Activated CD8-positive, alpha-beta T cell treated with anti-CD3 and anti-CD28 coated beads for 36 hours (primary cell): ENCODE measurements around the gene UBE2J1. TPM values are rescaled to one million over a fixed set of nuclear protein-coding genes. Genes with fewer than 3 reads are reported as not detected.

Experiments
- ATAC-seq: fragments of 200-7000 bp; cut with Tn5 transposase; one replicate; pipeline ENCODE4 v1.10.0; 2021; ENCODE audit warnings: mild to moderate bottlenecking, moderate library complexity
- CTCF ChIA-PET: fragments of 350-600 bp; sonication (Branson Sonifier 250); formaldehyde crosslinking; loops from one replicate; lab custom pipeline; 2021; ENCODE audit warnings: antibody characterized with exemption; lab: Charles Lee
- POLR2A ChIA-PET: fragments of 350-600 bp; sonication (Branson Sonifier 250); formaldehyde crosslinking; loops from one replicate; lab custom pipeline; 2021; ENCODE audit warnings: antibody characterized with exemption; lab: Charles Lee
- DNase-seq: peaks from one replicate; pipeline ENCODE4 v3.0.0-alpha.2; 2020
- H3K27ac Mint-ChIP-seq: one replicate; pipeline ENCODE4 v1.8.0; 2021; ENCODE audit warnings: mild to moderate bottlenecking, mixed read lengths
- H3K27me3 Mint-ChIP-seq: one replicate; pipeline ENCODE4 v1.8.0; 2021; ENCODE audit warnings: mixed read lengths
- H3K36me3 Mint-ChIP-seq: one replicate; pipeline ENCODE4 v1.8.0; 2021; ENCODE audit warnings: low read depth, mixed read lengths
- H3K4me1 Mint-ChIP-seq: one replicate; pipeline ENCODE4 v1.8.0; 2021; ENCODE audit warnings: low read depth, mixed read lengths
- H3K4me3 Mint-ChIP-seq: one replicate; pipeline ENCODE4 v1.8.0; 2021; ENCODE audit warnings: mild to moderate bottlenecking, moderate library complexity, mixed read lengths
- H3K9me3 Mint-ChIP-seq: one replicate; pipeline ENCODE4 v1.8.0; 2021; ENCODE audit warnings: mixed read lengths
- CTCF ChIP-seq: fragments of 200-600 bp; IDR thresholded peaks from one replicate; pipeline ENCODE4 v1.8.0; 2022; ENCODE audit warnings: antibody characterized with exemption, mild to moderate bottlenecking
- intact Hi-C: fragments of 100-400 bp; cut with micrococcal nuclease; formaldehyde crosslinking; loops from one replicate; pipeline ENCODE4 v1.10.0; 2022
- total RNA-seq, 2 experiments: library from RNA; stranded (reverse); gene quantifications; one replicate each; pipeline ENCODE4 v1.2.3, GENCODE V29; 2021

UBE2J1 gene
- total RNA-seq, 2 experiments from 2014 or later: 23.2 to 24.6 TPM

GRCh38 chr6:89321131-89321970 lies 31.2 kb downstream of the UBE2J1 start:
- Mint-ChIP-seq H3K4me1 (peaks cover 6% of the 10 kb centered on the region), H3K27me3 (no peaks in the 10 kb centered on the region), H3K36me3 (peaks cover 12% of the 10 kb centered on the region), H3K27ac (no peak overlapping the region), H3K9me3 (no peaks in the 10 kb centered on the region), H3K4me3 (no peak overlapping the region)
- ChIA-PET POLR2A (no interaction called here), CTCF (no interaction called here)
- DNase-seq (no peak), ATAC-seq (no peak)
- intact Hi-C loops: no loop called here
- TF ChIP-seq CTCF: no peak

- ChIA-PET CTCF (no interaction called here), POLR2A (no interaction called here)
Observed at GRCh38 chr6:89320012-89320559, 32.4 kb downstream of the UBE2J1 start.

GRCh38 chr6:89317067-89317466 lies 35.5 kb downstream of the UBE2J1 start:
- ChIA-PET POLR2A (no interaction called here), CTCF (no interaction called here)
- TF ChIP-seq CTCF: no peak
- intact Hi-C loops: no loop called here
- H3K27ac Mint-ChIP-seq: no peak overlapping the region
- H3K9me3 Mint-ChIP-seq: no peaks in the 10 kb centered on the region
- H3K4me1 Mint-ChIP-seq: peaks cover 6% of the 10 kb centered on the region
- peaks cover 11% of the 10 kb centered on the region for H3K36me3 Mint-ChIP-seq
- no peaks in the 10 kb centered on the region for H3K27me3 Mint-ChIP-seq
- H3K4me3 Mint-ChIP-seq: no peak overlapping the region
- ATAC-seq (no peak), DNase-seq (no peak)

More at GRCh38 chr6:89320012-89320559, 32.4 kb downstream of the UBE2J1 start:
- intact Hi-C loops: no loop called here
- DNase-seq: no peak
- Mint-ChIP-seq H3K4me1 (peaks cover 6% of the 10 kb centered on the region), H3K4me3 (no peak overlapping the region), H3K9me3 (no peaks in the 10 kb centered on the region), H3K27ac (no peak overlapping the region), H3K36me3 (peaks cover 11% of the 10 kb centered on the region), H3K27me3 (no peaks in the 10 kb centered on the region)
- TF ChIP-seq CTCF: no peak
- no peak for ATAC-seq

GRCh38 chr6:89315249-89315885 lies 37.2 kb downstream of the UBE2J1 start, which contains the start of gene GABRR2:
Gene GABRR2, minus strand, starts transcription at chr6:89315299. Its CDS starts 134 bp downstream, at chr6:89315165.
- no peak for ATAC-seq
- DNase-seq: no peak
- POLR2A ChIA-PET: interaction anchor here (1.3 kb wide), 1 partner anchor 306 kb away, joined by 3 read pairs; no protein-coding TSS in a partner anchor
- Mint-ChIP-seq H3K4me3 (no peak within 1 kb of the TSS), H3K27me3 (no peaks in the 10 kb centered on the region), H3K4me1 (no peaks in the 10 kb centered on the region), H3K9me3 (no peaks in the 10 kb centered on the region), H3K36me3 (peaks cover 5% of the 10 kb centered on the region), H3K27ac (no peak within 1 kb of the TSS)
- no peak for TF ChIP-seq CTCF
- CTCF ChIA-PET: interaction anchor here (0.7 to 1.3 kb wide), 3 partner anchors 13 to 333 kb away, joined by 3 read pairs; no protein-coding TSS in a partner anchor
- intact Hi-C loops: no loop called here
